BLaER1 (cell line): Measurements from ENCODE around the gene RNU7-1.

ENCODE experiments used
- H3K27ac ChIP-seq: shearing (Covaris generic); formaldehyde crosslinking; 2 replicates; pipeline ENCODE4 v1.8.1; 2022
- H3K27me3 ChIP-seq: shearing (Covaris generic); formaldehyde crosslinking; 2 replicates; pipeline ENCODE4 v1.8.1; 2022
- H3K36me3 ChIP-seq: shearing (Covaris generic); formaldehyde crosslinking; 2 replicates; pipeline ENCODE4 v1.8.1; 2022
- H3K4me1 ChIP-seq: shearing (Covaris generic); formaldehyde crosslinking; 2 replicates; pipeline ENCODE4 v1.8.1; 2022
- H3K4me2 ChIP-seq: shearing (Covaris generic); formaldehyde crosslinking; 2 replicates; pipeline ENCODE4 v1.8.1; 2022
- H3K4me3 ChIP-seq: shearing (Covaris generic); formaldehyde crosslinking; 2 replicates; pipeline ENCODE4 v1.8.1; 2022
- H3K9ac ChIP-seq: shearing (Covaris generic); formaldehyde crosslinking; 2 replicates; pipeline ENCODE4 v1.8.1; 2022
- H3K9me3 ChIP-seq: shearing (Covaris generic); formaldehyde crosslinking; 2 replicates; pipeline ENCODE4 v1.8.1; 2022
- H4K20me1 ChIP-seq: shearing (Covaris generic); formaldehyde crosslinking; 2 replicates; pipeline ENCODE4 v1.8.1; 2022
- Cebpa-rat ChIP-seq: shearing (Covaris generic); IDR thresholded peaks from 2 replicates; pipeline ENCODE4 v1.8.1; 2022

The RNU7-1 gene

DNA sequence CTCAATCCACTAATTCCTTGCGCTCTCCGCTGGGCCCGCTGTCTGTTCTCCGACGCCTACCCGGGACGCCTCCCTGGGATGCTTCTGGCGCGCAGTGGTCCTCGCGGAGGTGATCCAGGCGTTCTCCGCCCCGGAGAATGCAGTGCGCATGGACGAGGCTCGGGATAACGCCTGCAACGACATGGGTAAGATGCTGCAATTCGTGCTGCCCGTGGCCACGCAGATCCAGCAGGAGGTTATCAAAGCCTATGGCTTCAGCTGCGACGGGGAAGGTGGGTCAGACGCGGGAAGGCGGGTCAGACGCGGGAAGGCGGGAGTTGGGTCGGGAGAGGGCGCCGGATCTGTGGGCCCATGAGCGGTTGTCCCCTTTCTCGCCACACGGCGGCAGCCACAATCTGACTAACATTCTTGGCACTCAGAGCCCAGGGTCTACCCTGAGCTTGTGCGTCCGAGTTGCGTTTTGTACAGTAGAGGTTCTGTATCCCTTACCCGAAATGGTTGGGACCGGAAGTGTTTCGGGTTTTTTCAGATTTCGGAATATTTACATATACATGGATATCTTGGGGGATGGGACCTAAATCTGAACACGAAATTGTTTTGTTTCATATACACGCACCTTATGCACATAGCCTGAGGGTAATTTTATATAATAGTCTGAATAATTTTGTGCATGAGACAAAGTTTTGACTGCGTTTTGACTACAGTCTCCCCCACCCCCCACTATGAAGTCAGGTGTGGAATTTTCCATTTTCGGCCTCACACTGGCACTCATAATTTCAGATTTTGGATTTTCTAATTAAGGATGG lies 968 bp downstream of the RNU7-1 start:
- no peaks in the 10 kb centered on the region for H4K20me1 ChIP-seq
- peak overlapping the region; percentile 99 for H3K4me2 ChIP-seq
- H3K9ac ChIP-seq: peak overlapping the region; percentile 95
- peak overlapping the region; percentile 95 for H3K27ac ChIP-seq
- peak overlapping the region; percentile 82 for H3K4me3 ChIP-seq
- no peak for TF ChIP-seq Cebpa-rat
- H3K27me3 ChIP-seq: no peaks in the 10 kb centered on the region
- H3K4me1 ChIP-seq: peaks cover 70% of the 10 kb centered on the region
- peaks cover 33% of the 10 kb centered on the region for H3K36me3 ChIP-seq
- no peaks in the 10 kb centered on the region for H3K9me3 ChIP-seq

GRCh38 chr12:6945613-6946012 lies 2.0 kb downstream of the RNU7-1 start:
- Histone ChIP-seq H3K36me3 (peaks cover 23% of the 10 kb centered on the region), H3K27me3 (no peaks in the 10 kb centered on the region), H3K4me3 (peak overlapping the region; percentile 82), H3K4me2 (peak overlapping the region; percentile 99), H3K9ac (peak overlapping the region; percentile 95), H4K20me1 (no peaks in the 10 kb centered on the region), H3K4me1 (peaks cover 81% of the 10 kb centered on the region), H3K9me3 (no peaks in the 10 kb centered on the region), H3K27ac (peak overlapping the region; percentile 95)
- TF ChIP-seq Cebpa-rat: no peak

DNA sequence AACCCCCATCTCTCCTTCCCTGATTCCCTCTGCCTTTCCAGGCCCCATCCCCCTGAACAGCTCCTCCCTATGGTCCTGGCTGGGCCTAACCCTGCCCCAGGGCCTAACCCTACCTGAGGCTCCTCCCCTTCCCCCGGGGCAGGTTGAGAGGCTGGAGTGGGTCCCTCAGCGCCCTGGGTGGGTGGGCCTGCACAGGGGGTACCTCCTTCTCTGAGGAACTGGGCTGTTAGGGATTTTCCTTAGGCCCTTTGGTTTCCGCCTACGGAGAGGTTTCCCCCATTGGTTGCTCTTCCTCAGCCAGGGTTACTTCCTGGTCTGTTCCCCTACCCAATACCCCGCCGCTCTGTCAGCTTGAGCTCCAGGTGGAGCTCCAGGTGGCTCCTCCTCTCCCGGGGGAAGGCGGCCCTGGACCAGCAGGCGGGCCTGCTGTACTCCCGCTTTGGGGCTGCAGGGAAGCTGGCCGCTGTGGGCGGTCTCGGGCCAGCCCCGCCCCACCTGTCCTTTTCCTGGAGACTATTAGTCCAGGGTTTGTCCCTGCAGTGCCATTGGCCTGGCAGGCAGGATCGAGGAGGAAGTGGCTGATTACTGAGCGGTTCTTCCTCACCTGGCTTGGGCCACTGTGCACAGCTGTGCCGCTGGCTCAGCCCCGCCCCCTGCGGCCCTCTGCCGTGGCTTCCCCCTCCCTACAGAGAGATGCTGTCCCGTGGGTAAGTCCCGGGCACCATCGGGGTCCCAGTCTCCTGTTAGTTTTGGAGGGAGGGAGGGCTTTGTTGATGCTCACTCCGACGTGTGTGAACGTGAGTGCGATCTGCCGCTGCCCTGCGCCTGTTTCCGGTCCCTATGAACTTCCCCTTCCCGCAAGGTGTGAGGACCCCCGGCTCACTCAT lies 2.7 kb downstream of the RNU7-1 start:
- peak overlapping the region; percentile 95 for H3K27ac ChIP-seq
- H3K4me3 ChIP-seq: peak overlapping the region; percentile 82
- no peaks in the 10 kb centered on the region for H3K9me3 ChIP-seq
- no peaks in the 10 kb centered on the region for H3K27me3 ChIP-seq
- H3K9ac ChIP-seq: peak overlapping the region; percentile 95
- peak overlapping the region; percentile 99 for H3K4me2 ChIP-seq
- H4K20me1 ChIP-seq: no peaks in the 10 kb centered on the region
- TF ChIP-seq Cebpa-rat: no peak
- H3K36me3 ChIP-seq: peaks cover 16% of the 10 kb centered on the region
- H3K4me1 ChIP-seq: peaks cover 84% of the 10 kb centered on the region

DNA sequence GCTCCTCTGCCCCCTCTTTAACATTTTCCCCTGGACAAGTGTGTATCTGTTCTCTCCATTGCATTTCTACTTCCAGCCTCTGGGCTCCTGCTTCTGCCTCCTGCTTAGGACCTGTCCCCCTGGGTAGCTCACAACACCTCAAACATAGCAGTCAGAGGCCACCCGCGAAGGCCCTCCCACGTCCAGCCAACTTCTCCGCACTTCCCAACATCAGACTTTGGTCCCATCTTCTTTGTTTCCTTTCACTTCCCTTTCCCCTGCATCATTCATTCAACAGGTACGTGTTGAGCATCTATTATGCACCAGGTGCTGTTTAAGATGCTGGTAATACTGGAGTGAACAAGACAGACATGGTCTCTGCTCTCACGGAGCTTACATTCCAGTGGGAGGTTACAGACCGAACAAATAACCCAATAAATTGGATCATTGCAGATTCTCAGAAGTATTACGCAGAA lies 3.3 kb downstream of the RNU7-1 start:
- Histone ChIP-seq H3K27me3 (no peaks in the 10 kb centered on the region), H3K4me3 (peak overlapping the region; percentile 82), H4K20me1 (no peaks in the 10 kb centered on the region), H3K4me1 (peaks cover 77% of the 10 kb centered on the region), H3K9me3 (no peaks in the 10 kb centered on the region), H3K4me2 (peak overlapping the region; percentile 99), H3K27ac (peak overlapping the region; percentile 95), H3K9ac (peak overlapping the region; percentile 95; the same call in 1 of the 2 replicates), H3K36me3 (0 out of 2 replicates have a peak, but pooled peaks cover 11% of the 10 kb centered on the region)
- no peak for TF ChIP-seq Cebpa-rat

- Histone ChIP-seq H3K4me3 (no peak overlapping the region), H3K4me2 (peak overlapping the region; percentile 99; the same call in 1 of the 2 replicates), H3K9me3 (no peaks in the 10 kb centered on the region), H3K36me3 (0 out of 2 replicates have a peak, but pooled peaks cover 7% of the 10 kb centered on the region), H4K20me1 (no peaks in the 10 kb centered on the region), H3K4me1 (peaks cover 74% of the 10 kb centered on the region), H3K27me3 (no peaks in the 10 kb centered on the region), H3K9ac (no peak overlapping the region), H3K27ac (no peak overlapping the region)
- TF ChIP-seq Cebpa-rat: no peak
Observed at GRCh38 chr12:6947615-6948014, 4.0 kb downstream of the RNU7-1 start.

- Histone ChIP-seq H3K36me3 (0 out of 2 replicates have a peak, but pooled peaks cover 7% of the 10 kb centered on the region), H3K4me3 (no peak overlapping the region), H3K9me3 (no peaks in the 10 kb centered on the region), H3K4me1 (peaks cover 78% of the 10 kb centered on the region), H3K27me3 (no peaks in the 10 kb centered on the region), H3K27ac (peak overlapping the region; percentile 91; the same call in 1 of the 2 replicates), H4K20me1 (no peaks in the 10 kb centered on the region), H3K9ac (no peak overlapping the region; the same call in none of the 2 replicates), H3K4me2 (peak overlapping the region; percentile 60)
- TF ChIP-seq Cebpa-rat: peak; percentile 29; the same call in 1 of the 2 replicates
Observed at GRCh38 chr12:6948873-6949594, 5.4 kb downstream of the RNU7-1 start.

DNA sequence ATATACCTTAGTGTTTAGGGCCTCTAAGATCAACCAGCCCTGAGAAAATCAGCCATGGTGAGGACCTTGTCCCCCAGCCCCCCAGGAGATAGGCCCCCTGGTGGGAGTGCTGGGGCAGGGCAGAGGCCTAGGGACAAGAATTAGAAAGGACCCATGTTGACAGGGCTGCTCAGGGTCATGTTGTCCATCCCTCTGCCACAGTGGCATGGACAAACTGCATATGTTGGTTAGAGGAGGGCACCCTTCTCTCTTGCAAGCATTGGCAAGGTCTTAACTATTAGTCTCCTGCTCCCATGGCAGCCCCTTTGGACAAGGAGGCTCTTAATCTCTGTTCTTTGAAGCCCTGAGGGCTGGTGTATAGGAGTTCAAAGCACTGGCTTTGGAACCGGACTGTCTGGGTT lies 6.8 kb downstream of the RNU7-1 start:
- Histone ChIP-seq H3K36me3 (peaks cover 17% of the 10 kb centered on the region), H3K9me3 (no peaks in the 10 kb centered on the region), H3K27me3 (no peaks in the 10 kb centered on the region), H3K9ac (peak overlapping the region; percentile 93), H3K27ac (peak overlapping the region; percentile 91), H3K4me3 (peak overlapping the region; percentile 91), H3K4me2 (peak overlapping the region; percentile 91), H4K20me1 (no peaks in the 10 kb centered on the region), H3K4me1 (peaks cover 85% of the 10 kb centered on the region)
- no peak for TF ChIP-seq Cebpa-rat

- Histone ChIP-seq H3K36me3 (peaks cover 17% of the 10 kb centered on the region), H3K27me3 (no peaks in the 10 kb centered on the region), H4K20me1 (no peaks in the 10 kb centered on the region), H3K9ac (peak within 1 kb of the TSS; percentile 93), H3K4me3 (peak within 1 kb of the TSS; percentile 91), H3K4me2 (peak within 1 kb of the TSS; percentile 91), H3K4me1 (peaks cover 85% of the 10 kb centered on the region), H3K27ac (peak within 1 kb of the TSS; percentile 91), H3K9me3 (no peaks in the 10 kb centered on the region)
- no peak for TF ChIP-seq Cebpa-rat
Observed at GRCh38 chr12:6950811-6951540, 7.4 kb downstream of the RNU7-1 start, which contains the start of gene PTPN6. PTPN6 (plus strand) TSS chr12:6951356; CDS start chr12:6951513, 157 bp downstream.
